ENCODE measurements around the gene MMP23B. TPM values are rescaled to one million over a fixed set of nuclear protein-coding genes. Genes with fewer than 3 reads are reported as not detected.

MMP23B gene
- total RNA-seq, 1 experiment from 2014 or later: 1.1 TPM

DNA sequence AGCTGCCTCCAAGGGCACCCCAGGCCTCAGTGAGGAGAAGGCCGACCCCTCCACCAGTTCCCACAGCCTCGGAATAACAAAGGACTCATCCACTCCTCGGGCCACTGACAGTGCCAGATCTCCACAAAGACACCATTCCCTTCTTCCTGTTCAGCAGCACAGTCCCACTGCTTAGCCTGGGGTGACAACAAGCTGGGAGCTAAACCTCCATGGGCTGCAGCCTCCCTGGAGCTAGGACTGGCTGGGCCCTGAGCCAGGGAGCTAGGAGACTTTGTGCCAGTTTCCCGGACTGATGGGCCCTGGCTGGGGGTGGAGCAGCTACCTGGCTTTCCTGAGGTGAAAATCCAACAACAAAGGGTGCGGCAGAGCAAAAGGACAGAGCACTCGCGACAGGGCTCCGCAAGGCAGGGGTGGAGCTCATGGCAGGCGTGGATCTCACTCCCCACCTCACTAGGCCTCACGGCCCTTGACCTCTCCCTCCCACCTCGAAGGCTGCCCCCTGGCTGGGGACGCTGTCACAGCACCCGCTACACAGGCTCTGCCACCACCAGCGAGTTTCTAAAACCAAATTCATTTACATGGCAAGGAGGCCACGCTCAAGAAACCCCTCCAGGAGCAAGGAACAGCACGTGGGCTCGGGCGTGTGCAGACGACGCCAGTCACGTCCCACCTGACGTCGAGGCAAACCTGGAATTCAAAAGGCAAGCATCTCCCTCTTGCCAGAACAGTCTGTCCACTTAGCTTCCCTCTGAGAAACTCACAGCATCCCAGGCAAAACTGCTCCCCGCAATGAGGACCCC lies 46.8 kb downstream of the MMP23B start:
- no peak for DNase-seq (ENCODE audit: low spot score)
- in situ Hi-C loops (cut with HindIII; ENCODE audit: low sequenced_read_pairs): no loop called here

DNA sequence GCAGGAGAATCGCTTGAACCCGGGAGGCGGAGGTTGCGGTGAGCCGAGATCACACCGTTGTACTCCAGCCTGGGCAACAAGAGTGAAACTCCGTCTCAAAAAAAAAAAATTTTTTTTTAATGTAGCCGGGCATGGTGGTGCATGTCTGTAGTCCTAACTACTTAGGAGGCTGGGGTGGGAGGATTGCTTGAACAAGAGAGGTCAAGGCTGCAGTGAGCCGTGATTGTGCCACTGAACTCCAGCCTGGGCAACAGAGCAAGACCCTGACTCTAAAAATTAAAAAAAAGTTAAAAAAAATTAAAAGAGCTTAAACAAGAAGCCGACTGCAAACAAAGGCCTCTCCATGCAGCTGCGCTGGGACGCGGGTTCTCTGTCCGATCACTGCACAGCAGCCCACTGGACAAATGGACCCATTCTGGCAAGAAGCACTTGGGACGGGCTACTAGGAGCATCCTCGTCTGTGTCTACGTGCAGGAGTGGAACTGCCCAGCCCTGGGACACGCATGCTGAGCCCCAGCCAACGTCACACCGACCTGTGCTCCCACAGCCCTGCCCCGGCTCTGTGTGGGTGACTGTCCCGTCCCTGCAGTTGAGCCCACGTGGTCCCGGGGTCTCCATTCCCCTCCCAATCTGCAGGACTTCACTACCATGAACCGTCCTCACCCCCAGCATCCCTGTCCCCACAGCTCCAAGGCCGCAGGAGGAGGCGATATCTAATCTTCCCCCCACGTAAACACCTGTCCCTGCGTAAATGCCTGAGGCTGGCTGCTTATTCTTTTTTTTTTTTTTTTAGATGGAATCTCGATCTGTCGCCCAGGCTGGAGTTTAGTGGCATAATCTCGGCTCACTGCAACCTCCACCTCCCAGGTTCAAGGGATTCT lies 48.3 kb downstream of the MMP23B start:
- in situ Hi-C loops (cut with HindIII; ENCODE audit: low sequenced_read_pairs): no loop called here
- no peak for DNase-seq (ENCODE audit: low spot score)

DNA sequence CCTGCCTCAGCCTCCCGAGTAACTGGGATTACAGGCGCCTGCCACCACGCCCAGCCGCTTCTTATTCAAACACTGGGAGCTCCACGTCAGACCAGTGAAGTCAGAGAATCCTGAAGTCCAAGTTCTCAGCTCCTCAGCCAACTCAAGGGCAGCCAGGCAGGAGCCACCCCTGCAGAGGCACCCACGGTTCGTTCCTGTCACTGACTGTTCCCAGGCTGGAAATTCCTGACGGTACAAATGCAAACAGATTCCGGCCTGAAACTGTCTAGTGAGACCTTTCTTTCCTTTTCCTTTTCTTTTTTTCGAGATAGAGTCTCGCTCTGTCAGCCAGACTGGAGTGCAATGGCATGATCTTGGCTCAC lies 48.9 kb downstream of the MMP23B start:
- no peak for DNase-seq (ENCODE audit: low spot score)
- in situ Hi-C loops (cut with HindIII; ENCODE audit: low sequenced_read_pairs): no loop called here

DNA sequence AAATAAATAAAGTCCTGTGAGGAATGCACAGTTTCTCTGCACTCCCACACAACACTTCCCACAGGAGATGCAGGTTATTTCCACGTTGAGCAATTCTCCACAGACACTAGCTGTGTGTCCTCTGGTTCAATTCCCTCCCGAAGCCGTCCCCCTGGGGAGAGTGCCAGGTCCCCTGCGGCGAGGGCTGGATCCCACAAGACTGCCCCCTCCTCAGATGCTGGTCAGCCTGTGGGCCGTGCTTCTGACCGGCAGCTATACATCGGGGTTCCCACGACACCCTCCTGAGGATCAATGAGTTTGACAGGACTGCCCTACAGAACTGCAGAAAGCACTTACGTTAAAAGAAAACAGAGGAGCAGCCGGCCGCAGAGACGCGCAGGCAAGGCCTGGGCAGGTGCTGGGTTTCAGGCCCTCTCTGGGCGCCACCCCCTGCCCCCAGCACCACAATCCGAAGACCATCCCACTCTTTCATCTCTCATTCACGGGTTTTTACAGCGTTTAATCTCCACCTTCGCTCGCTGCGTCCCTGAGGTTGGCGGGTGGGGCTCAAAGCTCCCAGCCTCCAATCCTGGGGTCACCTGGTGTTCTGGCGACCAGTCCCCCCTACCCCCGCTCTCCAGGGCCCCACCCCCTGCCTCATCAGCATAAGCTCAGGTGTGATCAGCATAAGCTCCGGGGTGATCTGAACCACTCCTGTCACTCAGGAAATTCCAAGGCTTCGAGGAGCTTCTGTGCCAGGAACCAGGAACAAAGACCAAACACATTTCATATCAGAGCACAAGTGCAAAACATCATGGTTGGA lies 51.3 kb downstream of the MMP23B start:
- DNase-seq (ENCODE audit: low spot score): no peak
- in situ Hi-C loops (cut with HindIII; ENCODE audit: low sequenced_read_pairs): no loop called here

Other genes with a start within 250 kb of the MMP23B start
- 79.4 and 105 TPM in 2 replicates for gene CCNL2, start 232.8 kb upstream of the MMP23B start, total RNA-seq (2014; rRNA removed; shearing (Covaris generic))
- gene MRPL20, start 224.9 kb upstream of the MMP23B start, total RNA-seq (2014; rRNA removed; shearing (Covaris generic)): 60.9 and 75.0 TPM in 2 replicates
- gene ANKRD65, start 210.9 kb upstream of the MMP23B start, total RNA-seq (2014; rRNA removed; shearing (Covaris generic)): 0.43 and 0.54 TPM in 2 replicates
- 20.3 and 26.8 TPM in 2 replicates for gene VWA1, start 196.5 kb upstream of the MMP23B start, total RNA-seq (2014; rRNA removed; shearing (Covaris generic))
- 0.14 TPM in 1 of 2 replicates, not detected in the other for gene ATAD3C, start 182.5 kb upstream of the MMP23B start, total RNA-seq (2014; rRNA removed; shearing (Covaris generic))
- 73.1 and 102 TPM in 2 replicates for gene ATAD3B, start 160.4 kb upstream of the MMP23B start, total RNA-seq (2014; rRNA removed; shearing (Covaris generic))
- 88.6 and 111 TPM in 2 replicates for gene ATAD3A, start 120.0 kb upstream of the MMP23B start, total RNA-seq (2014; rRNA removed; shearing (Covaris generic))
- gene TMEM240, start 91.5 kb upstream of the MMP23B start, total RNA-seq (2014; rRNA removed; shearing (Covaris generic)): 1.1 TPM in 1 of 2 replicates, not detected in the other
- 145 and 169 TPM in 2 replicates for gene SSU72, start 57.3 kb upstream of the MMP23B start, total RNA-seq (2014; rRNA removed; shearing (Covaris generic))
- 1.2 and 6.8 TPM in 2 replicates for gene FNDC10, start 32.0 kb upstream of the MMP23B start, total RNA-seq (2014; rRNA removed; shearing (Covaris generic))
- gene MIB2, start 16.7 kb upstream of the MMP23B start, total RNA-seq (2014; rRNA removed; shearing (Covaris generic)): 37.1 and 63.9 TPM in 2 replicates
- 7.5 and 12.9 TPM in 2 replicates for gene CDK11B, start 26.8 kb downstream of the MMP23B start, total RNA-seq (2014; rRNA removed; shearing (Covaris generic))
- 17.8 and 25.2 TPM in 2 replicates for gene SLC35E2B, start 60.6 kb downstream of the MMP23B start, total RNA-seq (2014; rRNA removed; shearing (Covaris generic))
- 8.6 and 11.7 TPM in 2 replicates for gene CDK11A, start 92.2 kb downstream of the MMP23B start, total RNA-seq (2014; rRNA removed; shearing (Covaris generic))
- gene NADK, start 146.3 kb downstream of the MMP23B start, total RNA-seq (2014; rRNA removed; shearing (Covaris generic)): 55.0 and 74.4 TPM in 2 replicates